Measurements from ENCODE around the gene APOB. TPM values are rescaled to one million over a fixed set of nuclear protein-coding genes. Genes with fewer than 3 reads are reported as not detected.

Gene APOB
- polyA plus RNA-seq, 1 of the 3 experiments (the other 2 are of a cell fraction): not detected

GRCh38 chr2:21021430-21021829 is 22.4 kb downstream of the APOB start:
- H3K9me3 ChIP-seq: no peaks in the 10 kb centered on the region
- H3K27ac ChIP-seq (ENCODE audit: low read depth in 2 of 2, low read length in 1 of 2): no peak overlapping the region
- 23% methylated on average over 1 of the region's 1 CpG for WGBS (ENCODE audit: low lambda C conversion rate)
- H3K4me2 ChIP-seq: no peak overlapping the region
- no peak overlapping the region for H2AFZ ChIP-seq (ENCODE audit: low read depth)
- ChIA-PET POLR2A (no interaction called here), CTCF (interaction anchor here (0.6 to 2.3 kb wide), 2 partner anchors 10 to 379 kb away, joined by 3 to 10 read pairs; no protein-coding TSS in a partner anchor)
- no peaks in the 10 kb centered on the region for H4K20me1 ChIP-seq (ENCODE audit: insufficient read depth)
- no peak overlapping the region for H3K4me3 ChIP-seq (ENCODE audit: low read depth in 2 of 2, low read length in 1 of 2)
- TF ChIP-seq EZH2phosphoT487 (IDR thresholded peaks at IDR 0.05; ENCODE audit: borderline replicate concordance, low read depth): no peak
- TF ChIP-seq IRF3 (IDR thresholded peaks at IDR 0.05; ENCODE audit: low read depth, low read length): no peak
- TF ChIP-seq FOXJ3 (CRISPR knock-in tag; IDR thresholded peaks at IDR 0.05): no peak
- no peak for TF ChIP-seq YY1 (IDR thresholded peaks at IDR 0.05; ENCODE audit: low read depth)
- TF ChIP-seq TEAD4 (IDR thresholded peaks at IDR 0.05; ENCODE audit: borderline replicate concordance, insufficient read depth): no peak
- no peak for TF ChIP-seq CTCF (IDR thresholded peaks at IDR 0.05)
- H3K36me3 ChIP-seq (replicated peaks in 1 of 2; ENCODE audit: control insufficient read depth in 1 of 2, insufficient read depth in 2 of 2, low read length in 1 of 2): no peaks in the 10 kb centered on the region
- no peaks in the 10 kb centered on the region for H3K4me1 ChIP-seq (ENCODE audit: control insufficient read depth in 1 of 2, insufficient read depth in 2 of 2, low read depth in 1 of 2, low read length in 1 of 2)
- H3F3A ChIP-seq (replicated peaks; ENCODE audit: insufficient read depth): no peaks in the 10 kb centered on the region
- H3K27me3 ChIP-seq (ENCODE audit: insufficient read depth): no peaks in the 10 kb centered on the region; the same call in 1 of the 2 replicates
- no peaks in the 10 kb centered on the region for H3K79me2 ChIP-seq (ENCODE audit: insufficient read depth)
- no peak overlapping the region for H3K9ac ChIP-seq
- DNase-seq: no peak
- H3K9me2 ChIP-seq: no peaks in the 10 kb centered on the region

- Histone ChIP-seq H3K4me2 (no peak overlapping the region), H2AFZ (ENCODE audit: low read depth) (no peak overlapping the region), H3K9me3 (no peaks in the 10 kb centered on the region), H3K9me2 (no peaks in the 10 kb centered on the region), H3K79me2 (ENCODE audit: insufficient read depth) (no peaks in the 10 kb centered on the region), H3K36me3 (replicated peaks in 1 of 2; ENCODE audit: control insufficient read depth in 1 of 2, insufficient read depth in 2 of 2, low read length in 1 of 2) (no peaks in the 10 kb centered on the region), H3K27ac (ENCODE audit: low read depth in 2 of 2, low read length in 1 of 2) (no peak overlapping the region), H3K9ac (no peak overlapping the region), H4K20me1 (ENCODE audit: insufficient read depth) (no peaks in the 10 kb centered on the region), H3F3A (replicated peaks; ENCODE audit: insufficient read depth) (no peaks in the 10 kb centered on the region), H3K4me3 (ENCODE audit: low read depth in 2 of 2, low read length in 1 of 2) (no peak overlapping the region), H3K27me3 (ENCODE audit: insufficient read depth) (no peaks in the 10 kb centered on the region; the same call in 1 of the 2 replicates), H3K4me1 (ENCODE audit: control insufficient read depth in 1 of 2, insufficient read depth in 2 of 2, low read depth in 1 of 2, low read length in 1 of 2) (no peaks in the 10 kb centered on the region)
- ChIA-PET CTCF (interaction anchor here (0.6 to 2.3 kb wide), 2 partner anchors 10 to 378 kb away, joined by 3 to 10 read pairs; no protein-coding TSS in a partner anchor), POLR2A (no interaction called here)
- TF ChIP-seq RFX5 (IDR thresholded peaks at IDR 0.05; ENCODE audit: low read length): no peak
- no peak for TF ChIP-seq TAF1 (IDR thresholded peaks at IDR 0.05; ENCODE audit: borderline replicate concordance, low read depth, low read length)
- no peak for TF ChIP-seq EP300 (IDR thresholded peaks at IDR 0.05; ENCODE audit: borderline replicate concordance in 1 of 2, low read depth in 1 of 2, low read length in 1 of 2)
- no peak for TF ChIP-seq GATA2 (CRISPR knock-in tag; IDR thresholded peaks at IDR 0.05)
- no peak for TF ChIP-seq EZH2phosphoT487 (IDR thresholded peaks at IDR 0.05; ENCODE audit: borderline replicate concordance, low read depth)
- DNase-seq: no peak
- WGBS (ENCODE audit: low lambda C conversion rate): 45% methylated on average over 2 of the region's 2 CpGs
Measured at GRCh38 chr2:21020668-21021288, 23.1 kb downstream of the APOB start.
